H4 (cell line): Measurements from ENCODE around the gene CRELD2. TPM values are rescaled to one million over a fixed set of nuclear protein-coding genes. Genes with fewer than 3 reads are reported as not detected.

ENCODE experiments used
- DNase-seq: peaks from one replicate; pipeline ENCODE4 v3.0.0-alpha.2; 2015; ENCODE audit warnings: low spot score
- total RNA-seq: library from RNA; depleted of rRNA; stranded (reverse); fragments of >200 nt; shearing (Covaris generic); gene quantifications from 2 replicates; pipeline ENCODE4 v1.2.3, GENCODE V29; 2014

CRELD2 gene
- total RNA-seq, 1 experiment from 2014 or later = 95.9 TPM

- no peak for DNase-seq
These were observed 30.7 kb upstream of the CRELD2 start for GRCh38 chr22:49887702-49888101.

DNA sequence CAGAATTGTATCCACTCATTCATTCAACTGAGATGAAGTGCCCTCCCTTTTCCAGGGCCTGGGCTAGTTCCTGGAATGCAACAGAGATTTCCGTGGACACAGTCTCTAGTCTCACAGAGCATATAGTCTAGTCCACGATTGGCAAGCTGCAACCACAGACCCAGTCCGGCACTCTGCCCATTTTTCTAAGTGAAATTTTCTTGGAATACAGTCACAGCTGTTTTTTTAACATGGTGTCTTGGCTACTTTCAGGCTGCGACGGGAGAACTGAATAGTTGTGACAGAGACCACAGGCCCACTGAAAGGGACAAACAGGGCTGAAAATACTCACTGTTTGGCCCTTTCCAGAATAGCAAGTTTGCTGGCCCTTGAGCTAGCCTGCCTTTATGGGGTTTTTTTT lies 29.4 kb upstream of the CRELD2 start:
- no peak for DNase-seq

DNA sequence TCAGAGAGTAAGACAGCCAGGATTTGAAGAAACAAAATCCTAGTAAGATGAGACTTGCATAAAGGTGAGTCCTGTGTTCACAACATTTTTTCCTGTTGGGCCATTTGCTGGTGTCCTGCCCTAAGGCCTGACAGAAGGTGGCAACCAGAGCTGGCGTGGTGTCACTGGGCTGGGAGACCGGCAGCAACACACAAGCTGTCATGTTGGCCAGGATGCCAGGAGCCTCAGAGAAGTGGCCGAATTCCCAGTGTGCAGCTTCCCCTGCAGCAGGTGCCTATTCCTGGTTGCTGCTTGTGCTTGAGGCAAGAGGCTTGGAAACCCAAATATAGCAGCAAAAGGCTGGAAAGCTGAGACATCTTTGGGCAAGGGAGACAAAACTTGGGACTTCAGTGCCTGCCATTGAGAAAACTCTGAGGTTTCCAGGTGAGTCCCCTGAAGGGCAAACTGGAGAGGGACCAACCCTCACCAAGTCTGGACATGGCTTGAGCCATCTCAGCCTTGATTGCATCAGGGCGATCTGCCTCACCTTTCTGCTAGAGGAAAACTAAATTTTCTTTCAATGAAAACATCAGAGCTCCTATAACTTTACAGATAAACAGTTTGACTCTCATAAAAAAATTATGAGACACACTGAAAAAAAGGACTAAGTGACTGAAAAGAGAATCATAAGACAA lies 26.1 kb upstream of the CRELD2 start:
- DNase-seq = no peak

DNA sequence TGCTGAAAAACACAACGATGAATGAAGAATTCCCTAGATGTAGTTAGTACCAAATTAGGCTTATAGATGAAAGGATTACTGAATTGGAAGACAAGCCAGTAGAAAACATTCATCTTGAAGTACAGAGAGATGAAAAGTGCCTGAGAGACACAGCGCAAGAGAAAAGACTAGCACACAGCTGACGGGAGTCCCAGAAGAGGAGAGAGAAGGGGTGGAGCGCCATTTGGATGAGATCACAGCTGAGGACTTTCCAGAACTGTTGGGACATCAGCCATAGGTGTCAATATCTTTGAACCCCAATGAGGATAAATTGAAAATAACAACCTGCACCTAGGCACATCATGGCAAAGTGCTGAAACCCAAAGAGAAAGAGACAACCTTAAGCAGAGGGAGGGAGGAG lies 25.4 kb upstream of the CRELD2 start:
- no peak for DNase-seq

- DNase-seq = no peak
These were observed 23.9 kb upstream of the CRELD2 start for GRCh38 chr22:49894322-49895054.

GRCh38 chr22:49896201-49896600 lies 22.2 kb upstream of the CRELD2 start:
- DNase-seq = no peak

DNA sequence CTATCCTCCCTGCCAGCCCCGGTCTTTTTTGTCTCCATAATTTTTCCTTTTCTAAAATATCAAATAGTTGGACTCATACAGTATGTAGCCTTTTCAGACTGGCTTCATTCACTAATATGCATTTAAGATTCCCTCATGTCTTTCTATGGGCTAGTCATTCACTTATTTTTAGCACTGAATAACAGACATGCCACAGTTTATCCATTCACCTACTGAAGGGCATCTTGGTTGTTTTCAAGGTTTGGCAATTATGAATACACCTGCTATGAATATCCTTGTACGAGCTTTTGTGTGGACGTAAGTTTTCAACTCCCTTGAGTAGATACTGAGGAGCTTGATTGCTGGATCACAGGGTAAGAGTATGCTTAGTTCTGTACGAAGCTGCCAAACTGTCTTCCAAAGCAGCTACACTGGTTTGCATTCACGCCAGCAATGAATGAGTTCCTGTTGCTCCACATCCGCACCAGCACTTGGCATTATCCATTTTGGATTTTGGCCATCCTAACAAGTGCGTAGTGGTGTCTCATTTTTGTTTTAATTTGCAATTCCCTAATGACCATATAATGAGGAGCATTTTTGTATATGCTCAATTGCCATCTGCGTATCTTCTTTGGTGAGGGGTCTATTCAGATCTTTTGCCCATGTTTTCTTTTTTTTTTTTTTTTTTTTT lies 21.3 kb upstream of the CRELD2 start:
- DNase-seq = no peak

DNA sequence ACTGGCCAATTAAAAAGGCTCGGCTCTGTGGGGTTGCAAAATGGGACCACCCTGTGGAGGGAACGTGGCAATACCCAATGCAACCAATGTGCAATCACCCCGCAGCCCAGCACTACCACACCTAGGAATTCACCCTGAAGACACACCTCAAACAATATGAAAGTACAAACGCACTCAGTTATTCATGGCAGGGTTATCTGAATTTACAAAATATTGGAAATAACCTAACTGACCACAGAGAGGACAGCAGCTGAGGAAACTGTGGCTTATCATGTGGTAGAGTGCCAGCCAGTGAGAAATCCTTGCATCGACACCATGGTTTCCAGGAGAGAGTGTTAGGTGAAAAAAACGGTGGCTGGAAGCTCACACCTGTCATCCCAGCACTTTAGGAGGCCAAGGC lies 18.9 kb upstream of the CRELD2 start:
- DNase-seq = no peak

DNA sequence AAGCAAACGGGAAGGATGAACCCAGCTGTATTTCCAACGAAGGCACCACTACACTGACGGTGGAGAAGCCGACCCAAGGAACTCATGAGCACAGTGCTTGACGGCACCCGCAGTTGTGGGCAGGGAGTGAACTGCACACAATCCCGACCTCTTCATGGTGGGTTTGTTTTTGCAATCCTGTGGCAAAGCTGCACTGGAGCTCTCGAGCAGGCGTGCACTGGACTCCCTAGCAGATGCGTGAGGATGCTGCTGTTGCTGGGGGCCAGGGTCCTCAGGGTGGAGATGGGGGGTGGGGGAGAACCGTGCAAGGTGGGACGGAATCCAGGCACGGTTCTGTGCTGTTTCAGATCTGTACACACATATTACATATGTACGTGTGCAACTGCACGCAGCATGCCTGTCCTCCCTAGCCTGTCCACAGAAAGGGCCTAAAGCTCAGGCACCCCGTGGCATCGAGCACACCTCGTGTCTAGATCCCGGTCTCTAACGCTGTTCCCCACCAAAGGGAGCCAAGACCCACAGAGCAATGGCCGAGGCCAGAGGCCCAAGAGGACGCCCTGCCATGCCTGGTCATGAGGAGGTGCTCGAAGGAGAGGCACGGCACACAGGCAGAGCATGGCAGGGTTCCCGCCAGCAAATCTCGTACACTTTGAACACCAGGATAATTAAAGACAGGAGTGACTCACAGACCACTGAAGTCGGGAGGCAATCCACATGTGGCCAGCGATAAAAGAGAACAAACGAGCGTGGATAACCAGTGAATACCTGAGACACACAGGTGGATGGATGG lies 17.8 kb upstream of the CRELD2 start:
- no peak for DNase-seq

DNA sequence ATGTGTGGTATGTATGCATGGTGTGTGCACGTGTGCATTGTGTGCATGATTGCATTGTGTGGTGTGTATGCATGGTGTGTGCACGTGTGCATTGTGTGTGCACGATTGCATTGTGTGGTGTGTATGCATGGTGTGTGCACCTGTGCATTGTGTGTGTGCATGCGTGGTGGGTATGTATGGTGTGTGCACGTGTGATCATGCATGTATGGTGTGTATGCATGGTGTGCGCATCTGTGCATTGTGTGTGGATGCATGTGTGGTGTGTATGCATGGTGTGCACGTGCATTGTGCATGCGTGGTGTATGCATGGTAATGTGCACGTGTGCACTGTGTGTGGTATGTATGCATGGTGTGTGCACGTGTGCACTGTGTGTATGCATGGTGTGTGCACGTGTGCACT lies 17.0 kb upstream of the CRELD2 start:
- no peak for DNase-seq

DNA sequence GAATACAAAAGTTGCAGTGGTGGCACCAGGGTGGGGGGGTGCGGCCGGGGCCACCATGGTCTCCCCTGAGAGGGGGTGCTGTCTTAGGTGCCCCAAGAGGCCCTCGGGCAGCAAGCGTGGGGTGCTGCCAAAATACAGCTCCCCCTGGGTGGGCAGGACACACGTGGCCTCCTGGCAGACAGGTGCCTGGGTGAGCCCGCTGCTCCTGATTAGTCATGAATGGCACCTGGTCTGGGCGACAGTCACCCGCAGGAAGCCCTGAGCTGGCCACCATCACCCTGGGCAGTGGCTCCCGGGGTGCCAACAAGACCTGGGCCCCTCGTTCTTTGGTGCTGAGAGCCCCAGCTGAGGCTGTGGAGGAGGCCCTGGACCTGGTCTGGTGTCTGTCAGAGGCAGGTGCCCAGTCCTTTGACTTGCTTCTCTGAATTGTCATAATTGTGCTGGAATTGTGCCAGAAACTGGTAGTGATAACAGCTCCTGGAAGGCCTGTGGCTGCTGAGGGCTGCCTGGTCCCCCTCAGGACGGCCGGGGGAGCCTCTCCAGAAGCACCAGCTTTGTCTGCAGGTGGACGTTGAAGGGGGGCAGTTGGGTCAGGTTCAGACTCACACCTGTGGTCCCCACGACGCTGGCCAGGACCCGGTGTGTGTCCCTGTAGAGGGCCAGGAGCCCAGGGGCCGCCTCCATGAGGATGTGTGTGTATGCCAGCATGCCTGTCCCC lies 15.0 kb upstream of the CRELD2 start:
- DNase-seq = no peak

GRCh38 chr22:49904040-49904369 lies 14.4 kb upstream of the CRELD2 start:
- no peak for DNase-seq

DNA sequence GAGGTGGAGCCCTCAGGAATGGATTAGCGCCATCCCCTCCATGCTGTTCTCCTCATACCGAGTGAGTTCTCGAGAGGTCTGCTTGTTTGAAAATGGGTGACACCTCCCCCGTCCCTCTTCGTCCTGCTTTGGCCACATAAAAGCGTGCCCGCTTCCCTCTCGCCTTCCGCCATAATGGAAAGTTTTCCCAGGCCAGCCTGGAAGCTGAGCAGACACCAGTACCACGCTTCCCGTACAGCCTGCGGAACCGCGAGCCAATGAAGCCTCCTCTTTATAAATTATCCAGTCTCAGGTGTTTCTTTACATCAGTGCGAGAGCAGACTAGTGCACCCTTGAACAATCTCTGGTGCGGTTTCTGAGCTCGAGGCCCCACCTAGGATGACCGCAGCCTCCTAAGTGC lies 13.0 kb upstream of the CRELD2 start:
- no peak for DNase-seq

DNA sequence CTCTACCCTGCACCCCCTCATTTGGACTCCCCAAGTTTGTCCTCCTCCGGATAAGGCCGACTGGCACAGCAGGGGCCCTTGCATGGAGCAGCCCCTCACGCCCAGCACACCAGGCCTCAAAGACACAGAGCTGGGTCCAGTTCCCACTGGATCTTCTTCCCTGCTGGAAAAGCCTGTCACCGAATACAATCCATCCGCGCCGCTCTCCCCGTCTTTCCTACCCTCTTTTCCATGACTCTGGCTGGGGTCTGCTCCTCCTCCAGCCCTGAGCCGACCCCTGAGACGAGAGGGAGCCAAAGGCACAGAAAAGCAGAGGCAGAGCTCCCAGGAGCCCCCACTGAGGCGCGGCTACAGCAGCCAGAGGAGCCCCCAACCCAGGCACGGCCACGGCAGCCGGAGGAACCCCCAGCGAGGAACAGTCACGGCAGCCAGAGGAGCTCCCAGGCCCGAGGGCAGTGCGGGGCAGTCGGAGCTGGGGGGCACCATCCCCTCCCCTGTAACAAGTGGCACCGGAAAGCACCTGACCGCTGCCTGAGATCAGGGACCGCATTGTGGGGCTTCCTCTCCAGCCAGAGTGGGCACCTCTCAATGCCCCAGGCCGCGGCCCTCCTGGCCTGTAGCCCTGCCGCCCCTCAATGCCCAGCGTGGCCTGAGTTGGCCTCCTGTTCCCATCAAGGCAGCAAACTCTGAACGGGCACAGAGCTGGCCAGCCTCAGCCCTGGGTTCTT lies 12.2 kb upstream of the CRELD2 start:
- DNase-seq = no peak

DNA sequence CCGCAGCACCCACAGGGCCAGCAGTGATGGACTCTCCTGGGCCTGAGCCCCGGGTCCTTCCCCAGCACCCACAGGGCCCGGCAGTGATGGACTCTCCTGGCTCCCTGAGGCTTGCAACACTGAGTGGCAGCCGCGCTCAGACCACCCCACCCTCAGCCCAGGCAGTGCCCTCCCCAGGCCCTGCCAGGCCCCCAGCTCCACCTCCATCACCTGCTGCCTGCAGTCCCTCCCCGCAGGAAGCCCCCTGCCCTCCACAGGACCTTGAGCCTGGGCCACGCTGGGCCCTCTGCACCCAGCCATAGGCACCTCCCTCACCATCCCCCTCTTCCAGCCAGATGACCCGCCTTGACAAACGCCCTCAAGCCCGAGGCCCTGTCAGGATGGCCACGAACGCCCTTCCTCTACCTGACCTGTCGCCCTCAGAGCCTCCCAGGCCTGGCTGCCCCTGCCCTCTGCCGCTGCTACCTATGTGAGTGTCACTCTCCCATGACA lies 11.6 kb upstream of the CRELD2 start:
- DNase-seq = no peak

DNA sequence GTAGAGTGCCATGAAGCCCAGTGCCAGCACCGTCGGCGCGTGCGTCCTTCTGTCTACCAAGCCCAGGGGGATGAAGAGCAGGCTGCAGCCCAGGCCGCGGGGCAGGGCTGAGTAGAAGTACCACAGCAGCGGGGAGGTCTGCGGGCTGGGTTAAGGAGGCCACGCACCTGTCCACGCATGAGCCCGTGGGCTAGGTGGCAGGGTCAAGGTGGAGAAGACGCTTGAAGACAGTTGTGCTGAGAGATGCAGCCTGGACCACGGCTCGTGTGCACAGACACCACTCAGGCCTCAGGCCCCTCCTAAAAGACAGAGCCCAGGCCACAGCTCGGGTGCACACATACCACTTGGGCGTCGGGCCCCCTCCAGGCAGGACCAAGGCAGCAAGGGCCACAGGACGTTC lies 10.6 kb upstream of the CRELD2 start:
- DNase-seq = no peak

- DNase-seq = no peak
These were observed 8.8 kb upstream of the CRELD2 start for GRCh38 chr22:49909476-49910205.

DNA sequence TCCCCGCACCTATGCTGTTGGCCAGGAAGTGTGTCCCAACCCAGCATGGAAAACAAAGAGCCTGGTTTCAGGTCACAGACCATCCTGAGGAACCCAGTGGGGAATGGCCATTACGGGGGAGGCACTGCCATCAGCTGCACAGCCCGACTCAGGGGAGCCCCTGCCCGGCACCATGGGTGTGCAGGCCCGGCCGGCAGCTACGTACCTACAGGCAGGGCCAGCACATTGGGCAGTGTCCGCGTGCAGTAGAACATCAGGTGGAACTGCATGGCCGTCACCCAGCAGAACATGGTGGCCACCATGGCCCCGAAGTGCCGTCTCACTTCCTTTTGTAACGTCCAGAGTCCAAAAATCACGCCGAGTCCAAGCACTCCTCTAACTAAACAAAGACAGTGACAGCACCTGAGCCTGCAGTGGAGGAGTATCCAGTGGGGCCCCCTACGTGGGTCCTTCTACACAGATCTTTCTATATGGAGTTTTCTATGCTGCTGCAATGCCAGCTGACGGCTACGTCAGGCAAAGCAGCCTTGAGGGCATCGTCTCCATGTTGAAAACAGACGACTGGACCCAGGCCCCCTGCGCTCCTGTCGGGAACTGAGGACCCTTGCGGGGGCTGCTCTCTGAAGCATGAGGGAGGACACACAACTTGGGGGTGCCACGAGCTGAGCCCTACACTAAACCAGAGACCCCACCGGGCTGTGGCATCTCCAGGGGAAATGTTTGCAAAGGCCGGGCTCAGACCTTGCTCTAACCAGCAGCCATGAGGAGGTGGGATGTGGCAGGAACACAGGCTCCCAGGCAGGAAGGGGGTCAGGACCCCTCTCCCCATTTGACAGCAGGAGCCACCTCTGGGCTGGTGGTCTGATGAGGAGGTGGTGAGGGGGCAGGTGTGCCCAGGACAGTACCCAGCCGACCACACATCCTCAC lies 7.9 kb upstream of the CRELD2 start:
- no peak for DNase-seq
